ENCODE data around the gene PLEKHA3.
A peak's percentile ranks its signal among the peaks of the same experiment; 100 is the strongest.
"Not testable (repeated sequence)": the region's sequence is repeated elsewhere in the genome, so short reads cannot be mapped to it uniquely, and the experiment has no call there.

Gene PLEKHA3

DNA sequence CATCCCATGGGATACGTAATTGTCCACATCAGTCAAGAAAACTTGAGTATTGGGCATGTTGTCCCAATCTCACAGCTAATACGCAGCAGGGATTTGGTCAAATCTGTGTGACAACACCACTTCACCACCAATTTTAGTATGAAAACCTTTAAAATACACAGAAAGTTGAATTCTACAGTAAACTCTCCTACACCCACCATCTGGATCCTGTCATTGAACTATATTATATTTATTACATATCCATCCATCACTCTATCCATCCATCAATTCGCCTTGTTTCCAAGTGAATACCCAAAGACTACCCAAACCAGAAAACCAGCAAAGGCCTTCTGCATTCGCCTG, 1.0 kb upstream of the PLEKHA3 start:
- DNase-seq = no peak

GRCh38 chr2:178479758-178480226, 465 bp upstream of the PLEKHA3 start:
- peak; percentile 22 to 26 for DNase-seq

GRCh38 chr2:178482437-178482836, 2.2 kb downstream of the PLEKHA3 start:
- DNase-seq = no peak

- no peak for DNase-seq
Observed at GRCh38 chr2:178484245-178485041, 4.2 kb downstream of the PLEKHA3 start.

- DNase-seq = no peak
Observed at GRCh38 chr2:178485356-178485755, 5.1 kb downstream of the PLEKHA3 start.

GRCh38 chr2:178491612-178492011, 11.4 kb downstream of the PLEKHA3 start:
- DNase-seq = no peak

GRCh38 chr2:178496049-178496448, 15.8 kb downstream of the PLEKHA3 start:
- no peak for DNase-seq

GRCh38 chr2:178498137-178498536, 17.9 kb downstream of the PLEKHA3 start:
- no peak for DNase-seq

DNA sequence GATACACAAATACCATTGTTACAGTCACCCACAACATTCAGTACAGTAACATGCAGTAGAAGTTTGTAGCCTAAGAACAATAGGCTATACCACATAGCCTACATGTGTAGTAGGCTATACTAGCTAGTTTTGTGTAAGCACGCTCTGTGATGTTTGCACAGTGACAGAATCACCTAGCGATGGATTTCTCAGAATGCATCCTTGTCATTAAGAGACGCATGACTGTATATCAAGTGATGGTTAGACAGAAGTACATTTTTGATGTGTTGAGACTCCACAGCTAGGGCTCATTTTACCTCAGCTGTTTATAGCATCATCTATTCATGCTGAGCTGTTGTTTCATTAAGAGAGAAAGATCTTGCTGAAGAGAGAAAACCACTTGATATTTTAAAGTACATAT, 19.4 kb downstream of the PLEKHA3 start:
- DNase-seq = no peak

DNA sequence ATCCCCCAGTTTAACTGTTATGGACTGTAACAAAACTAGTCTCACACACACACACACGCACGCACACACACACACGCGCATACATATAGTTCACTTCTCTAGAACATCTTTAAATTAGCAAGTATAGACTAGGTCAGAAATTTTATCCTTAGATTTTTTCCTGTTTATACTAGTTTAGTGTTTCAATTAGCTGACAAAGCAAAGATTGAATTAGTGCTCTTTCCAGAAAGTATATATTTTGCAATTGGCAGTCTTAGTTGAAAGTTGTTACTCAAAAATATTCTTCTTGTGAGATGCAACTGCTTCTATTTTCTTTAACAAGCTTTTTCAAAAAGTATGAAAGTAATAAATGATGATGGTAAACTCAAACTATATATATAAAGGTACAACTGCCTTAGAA, 22.5 kb downstream of the PLEKHA3 start:
- no peak for DNase-seq

DNA sequence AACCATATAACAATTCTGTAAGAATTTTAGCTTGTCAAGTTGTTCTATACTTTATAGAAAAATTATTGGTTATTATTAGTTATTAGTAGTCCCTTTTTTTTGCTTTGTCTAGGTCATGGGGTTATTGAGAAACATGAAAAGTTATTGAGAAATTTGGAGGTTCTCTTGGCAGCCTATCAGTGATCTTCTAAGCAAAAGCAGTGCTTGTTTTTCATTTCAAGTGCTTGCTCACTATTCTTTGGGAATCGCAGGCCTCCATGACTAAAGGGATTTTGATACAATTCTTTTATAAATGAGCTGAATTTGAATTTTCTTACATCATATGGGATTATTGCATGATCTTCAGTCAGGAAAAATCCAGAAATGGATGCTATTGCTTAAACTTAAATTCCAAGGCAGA, 25.8 kb downstream of the PLEKHA3 start:
- peak; percentile 14 to 28 for DNase-seq

DNA sequence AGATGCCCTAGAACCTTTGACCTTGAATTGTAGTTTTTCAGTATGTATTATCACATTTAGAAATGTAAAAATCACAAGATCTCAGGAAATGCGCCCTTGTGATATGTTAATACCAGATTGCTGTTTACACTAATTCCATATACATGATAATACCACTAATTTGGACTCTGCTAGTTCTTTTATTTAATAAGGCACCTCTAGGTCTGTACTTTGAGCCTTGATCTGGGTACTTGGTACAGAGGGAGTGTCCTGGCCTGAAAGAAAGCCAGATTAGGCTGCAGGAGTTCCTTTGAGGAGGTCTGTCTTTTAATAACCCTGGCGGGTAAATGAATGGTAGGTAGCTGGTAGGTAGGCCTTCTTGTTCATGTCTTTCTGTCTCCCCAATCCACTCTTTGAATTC, 26.3 kb downstream of the PLEKHA3 start:
- no peak for DNase-seq

- DNase-seq = no peak
Observed at GRCh38 chr2:178506949-178507348, 26.7 kb downstream of the PLEKHA3 start.

DNA sequence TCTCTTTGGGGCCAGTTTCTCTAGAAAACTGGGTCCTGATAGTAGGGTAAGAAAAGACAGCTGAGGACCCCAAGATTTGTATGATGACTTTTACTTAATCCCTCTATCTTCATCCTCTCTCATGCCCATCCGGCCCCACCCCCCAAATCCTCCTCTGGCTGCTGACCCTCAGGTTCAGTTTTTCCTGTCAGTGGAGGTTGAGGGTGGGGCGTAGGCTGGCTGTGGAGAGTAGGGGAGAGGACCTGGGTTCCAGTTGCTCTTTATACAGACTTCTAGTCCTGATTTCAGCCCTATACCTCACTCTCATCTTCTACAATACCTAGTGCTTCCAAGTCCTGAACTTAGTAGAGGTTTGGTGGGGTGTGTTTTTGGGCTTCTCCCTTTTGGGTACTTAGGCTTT, 28.4 kb downstream of the PLEKHA3 start:
- DNase-seq = no peak

DNA sequence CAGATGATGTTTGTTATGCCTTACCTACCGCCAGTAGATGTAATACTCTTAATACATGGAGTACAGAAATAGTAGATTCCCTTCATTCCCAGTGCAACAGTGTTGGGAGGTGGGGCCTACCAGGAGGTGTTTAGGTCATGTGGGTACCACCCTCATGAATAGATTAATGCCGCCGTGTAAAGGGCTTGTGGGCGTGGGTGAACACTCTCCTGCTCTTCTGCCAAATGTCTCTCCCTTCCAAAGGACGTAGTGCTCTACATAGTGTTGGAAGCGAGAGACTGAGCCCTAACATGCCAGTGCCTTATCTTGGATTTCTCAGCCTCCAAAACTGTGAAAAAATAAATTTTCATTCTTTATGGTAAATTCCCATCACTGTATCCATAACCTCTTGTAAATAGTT, 30.1 kb downstream of the PLEKHA3 start:
- DNase-seq = no peak

- no peak for DNase-seq
Observed at GRCh38 chr2:178512484-178512883, 32.2 kb downstream of the PLEKHA3 start.

GRCh38 chr2:178513876-178514275, 33.6 kb downstream of the PLEKHA3 start:
- DNase-seq = no peak

- DNase-seq = no peak
Observed at GRCh38 chr2:178514664-178515063, 34.4 kb downstream of the PLEKHA3 start.

DNA sequence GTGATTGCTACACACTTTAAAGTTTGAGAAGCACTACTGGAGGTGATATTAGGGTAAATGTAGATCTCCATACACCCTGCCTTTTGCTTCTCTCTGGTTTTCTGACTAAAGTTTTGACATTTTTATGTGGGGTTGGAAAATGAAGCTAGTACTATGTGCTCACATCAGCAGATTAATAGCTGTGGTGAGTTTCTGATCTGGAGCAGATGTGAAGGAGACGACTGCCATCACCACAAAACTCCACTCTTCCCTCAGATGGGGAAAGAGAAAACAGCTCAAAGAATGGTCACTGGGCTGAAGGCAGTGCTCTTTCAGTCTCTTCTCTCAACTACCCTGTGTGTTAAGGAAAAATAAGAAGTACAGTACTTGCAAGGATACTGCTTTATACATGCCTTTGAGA, 37.2 kb downstream of the PLEKHA3 start:
- no peak for DNase-seq

GRCh38 chr2:178521304-178522150, 41.3 kb downstream of the PLEKHA3 start:
- no peak for DNase-seq

DNA sequence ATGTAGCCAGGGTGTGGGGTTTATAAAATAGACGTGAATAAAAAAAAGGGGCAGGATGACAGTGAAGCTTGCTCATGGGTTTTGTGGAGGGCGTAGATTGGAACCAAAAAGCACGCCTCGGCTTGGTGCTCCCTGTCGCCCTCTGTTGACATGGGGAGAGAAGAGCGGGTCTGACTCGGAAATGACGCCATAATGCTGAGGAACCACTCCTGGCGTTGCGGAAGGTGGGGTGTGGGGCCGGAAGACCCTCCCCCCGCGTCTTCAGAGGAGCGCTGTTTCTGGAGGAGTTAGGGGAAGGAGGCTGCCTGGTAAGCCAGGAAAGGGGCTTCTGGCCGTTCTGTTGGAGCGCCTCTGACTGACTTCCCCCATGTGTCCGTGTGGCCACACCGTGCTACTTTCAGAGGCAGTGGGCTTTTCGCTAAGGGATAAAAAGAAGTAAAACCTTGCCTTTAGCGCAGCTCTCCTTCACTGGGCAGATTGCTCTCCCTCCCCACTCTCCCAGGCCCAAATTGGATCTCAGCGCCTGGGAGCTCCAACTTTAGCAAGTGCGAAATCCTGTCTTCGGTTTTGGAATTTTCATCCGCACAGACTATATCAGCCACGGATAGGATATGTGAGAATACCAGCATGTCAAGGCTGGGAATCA, 42.8 kb downstream of the PLEKHA3 start:
- peak; percentile 81 to 86 for DNase-seq

DNA sequence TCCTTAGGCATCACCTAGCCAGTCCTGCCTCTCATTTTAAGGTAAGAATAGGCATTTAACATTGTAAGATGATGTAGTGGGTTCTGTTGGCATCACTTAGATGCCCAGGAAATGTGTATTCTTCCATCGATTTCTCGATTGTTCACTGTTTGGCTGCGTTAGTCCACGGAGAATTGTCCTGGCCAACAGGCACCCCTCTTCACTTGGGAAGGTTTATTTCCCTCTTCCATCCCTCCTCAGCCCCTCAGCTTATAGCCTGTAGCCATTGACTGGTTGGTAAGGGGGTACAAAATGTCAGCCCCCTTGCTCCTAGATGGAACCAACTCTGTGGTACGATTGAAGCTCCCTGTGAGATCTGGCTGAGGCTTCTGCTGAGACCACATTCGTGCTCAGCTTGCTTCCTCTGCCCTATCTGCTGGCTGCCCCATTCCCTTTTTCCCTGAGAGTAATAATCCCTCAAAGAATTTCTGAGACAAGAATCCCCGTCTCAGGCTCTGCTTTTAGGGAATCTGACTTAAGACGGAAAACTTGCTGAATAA, 43.4 kb downstream of the PLEKHA3 start:
- no peak for DNase-seq

DNA sequence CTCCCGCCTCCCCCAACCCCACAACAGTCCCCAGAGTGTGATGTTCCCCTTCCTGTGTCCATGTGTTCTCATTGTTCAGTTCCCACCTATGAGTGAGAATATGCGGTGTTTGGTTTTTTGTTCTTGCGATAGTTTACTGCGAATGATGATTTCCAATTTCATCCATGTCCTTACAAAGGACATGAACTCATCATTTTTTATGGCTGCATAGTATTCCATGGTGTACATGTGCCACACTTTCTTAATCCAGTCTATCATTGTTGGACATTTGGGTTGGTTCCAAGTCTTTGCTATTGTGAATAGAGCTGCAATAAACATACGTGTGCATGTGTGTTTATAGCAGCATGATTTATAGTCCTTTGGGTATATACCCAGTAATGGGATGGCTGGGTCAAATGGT, 44.8 kb downstream of the PLEKHA3 start:
- not testable (repeated sequence) for DNase-seq

Measured in inflammatory macrophage treated with lipopolysaccharide for 1 hour (primary cell).